NT2/D1 (cell line): ENCODE results near the gene MYLK2.

Experiments
- SUZ12 ChIP-seq: IDR thresholded peaks from 2 replicates; pipeline ENCODE4 v1.6.1; 2011; ENCODE audit not compliant: insufficient read length, insufficient read depth; ENCODE audit errors: extremely low read depth
- YY1 ChIP-seq: IDR thresholded peaks from 2 replicates; pipeline ENCODE4 v1.6.1; 2011; ENCODE audit not compliant: insufficient read length, insufficient read depth
- ZNF274 ChIP-seq: IDR thresholded peaks from 2 replicates; pipeline ENCODE4 v1.6.1; 2011; ENCODE audit warnings: mild to moderate bottlenecking, low read depth, low read length

DNA sequence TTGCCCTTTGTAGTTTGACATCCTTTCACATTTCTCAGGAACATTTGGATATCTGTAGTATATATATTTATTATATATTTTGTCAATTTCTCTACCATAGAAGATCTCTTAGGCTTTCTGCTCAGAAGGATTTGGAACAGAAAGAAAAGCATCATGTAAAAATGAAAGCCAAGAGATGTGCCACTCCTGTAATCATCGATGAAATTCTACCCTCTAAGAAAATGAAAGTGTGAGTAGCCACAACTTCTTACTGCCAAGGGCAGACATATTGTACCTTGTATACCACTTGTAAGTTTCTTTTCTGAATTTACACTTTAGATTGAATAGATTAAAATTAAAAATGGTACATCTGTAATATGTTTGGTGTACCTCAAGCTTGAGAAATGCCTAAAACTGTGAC is 48.9 kb upstream of the MYLK2 start:
- TF ChIP-seq ZNF274 (no peak), YY1 (no peak), SUZ12 (no peak)
